Central memory CD4-positive, alpha-beta T cell (primary cell): ENCODE results near the gene IGF2.
"Not testable (repeated sequence)": the region's sequence is repeated elsewhere in the genome, so short reads cannot be mapped to it uniquely, and the experiment has no call there.

Experiments used
- DNase-seq: peaks from one replicate; pipeline ENCODE4 v3.0.0; 2022
- total RNA-seq, 3 experiments: gene quantifications; one replicate each; lab custom pipeline; 2026; lab: John Stamatoyannopoulos, UW

IGF2 gene, protein sequence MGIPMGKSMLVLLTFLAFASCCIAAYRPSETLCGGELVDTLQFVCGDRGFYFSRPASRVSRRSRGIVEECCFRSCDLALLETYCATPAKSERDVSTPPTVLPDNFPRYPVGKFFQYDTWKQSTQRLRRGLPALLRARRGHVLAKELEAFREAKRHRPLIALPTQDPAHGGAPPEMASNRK
- 0 to 1.6 (median 0.19) reads per million in 3 experiments for total RNA-seq

GRCh38 chr11:2139123-2139521, at the start of gene IGF2:
TSS of gene IGF2 (minus strand) at chr11:2139389. CDS start at chr11:2135523, 3,866 bp downstream.
- no peak for DNase-seq

GRCh38 chr11:2188745-2189144, 49.6 kb upstream of the IGF2 start:
- no peak for DNase-seq

DNA sequence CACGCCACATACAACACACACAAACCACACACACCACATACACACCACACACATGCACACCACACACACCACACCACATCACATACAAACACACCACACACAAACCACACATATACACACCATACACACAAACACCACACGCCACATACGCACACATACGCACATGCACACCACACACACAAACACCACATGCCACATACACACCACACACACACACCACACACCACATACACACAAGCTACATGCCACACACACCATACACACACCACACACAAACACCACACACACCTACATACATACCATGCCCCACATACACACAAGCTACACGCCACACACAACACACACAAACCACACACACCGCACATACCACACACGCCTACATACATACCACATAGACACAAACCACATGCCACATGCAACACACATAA, 48.1 kb upstream of the IGF2 start:
- DNase-seq = no peak

DNA sequence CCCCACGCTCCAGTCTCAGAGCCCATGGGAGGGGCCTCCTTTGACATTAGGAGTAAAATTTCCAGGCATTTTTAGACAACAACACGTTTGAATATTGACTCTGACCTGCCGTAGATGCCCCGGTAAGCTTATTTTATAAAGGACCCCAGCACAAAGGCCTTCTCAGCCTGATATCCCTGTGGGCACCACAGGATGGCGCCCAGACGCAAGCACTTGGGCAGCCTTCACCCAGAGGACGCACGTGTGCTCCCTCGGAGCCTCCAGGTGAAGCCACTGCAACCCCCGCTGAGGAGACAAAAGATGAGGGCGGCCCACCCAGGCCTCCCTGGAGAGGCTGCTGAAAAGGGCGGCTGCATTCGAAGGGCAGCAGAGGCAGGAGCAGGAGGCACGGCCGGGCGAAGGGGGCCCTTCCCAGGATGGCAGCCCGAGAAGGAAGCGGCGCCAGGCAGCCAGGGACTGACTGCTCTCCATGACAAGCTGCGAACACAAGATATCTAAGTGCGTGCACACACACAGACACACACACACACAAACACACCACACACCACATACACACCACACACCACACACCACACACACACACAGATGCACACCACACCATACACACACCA, 47.6 kb upstream of the IGF2 start:
- DNase-seq = peak; percentile 25

DNA sequence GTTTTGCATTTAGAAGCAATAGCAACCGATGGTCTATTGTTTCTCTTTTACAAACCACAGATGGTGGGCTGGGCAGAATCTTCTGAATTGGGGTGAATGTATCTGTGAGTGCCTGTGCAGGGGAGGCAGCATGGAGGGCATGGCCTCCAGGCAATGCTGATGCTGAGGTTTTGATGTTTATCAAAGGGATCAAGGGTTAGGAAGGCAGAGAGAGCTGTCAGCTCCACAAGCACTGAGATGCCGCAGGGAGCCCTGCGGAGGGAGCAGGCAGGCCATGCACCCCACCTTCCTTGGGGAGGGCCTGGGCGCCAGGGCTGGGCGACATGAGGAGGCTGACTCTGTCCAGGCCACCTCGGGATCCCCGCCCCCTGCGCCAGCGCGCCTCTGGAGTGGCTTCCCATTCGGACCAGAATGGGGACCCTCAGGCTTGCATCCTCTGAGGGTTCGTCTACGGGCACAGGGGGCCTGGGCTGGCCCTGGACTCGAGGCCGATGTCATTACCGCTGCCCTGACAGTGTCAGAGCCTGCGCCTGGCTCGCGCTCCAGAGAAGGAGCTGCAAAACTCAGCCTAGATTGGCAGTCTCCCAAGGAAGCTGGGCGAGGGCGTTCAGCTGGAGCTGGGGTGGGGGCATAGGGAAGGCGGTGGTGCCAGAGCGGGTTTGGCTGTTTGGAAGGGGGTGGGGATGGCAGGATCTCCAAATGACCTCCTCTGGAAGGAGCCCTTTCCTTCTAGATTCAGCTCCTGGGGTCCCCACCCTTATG, 46.3 kb upstream of the IGF2 start:
- DNase-seq = no peak

DNA sequence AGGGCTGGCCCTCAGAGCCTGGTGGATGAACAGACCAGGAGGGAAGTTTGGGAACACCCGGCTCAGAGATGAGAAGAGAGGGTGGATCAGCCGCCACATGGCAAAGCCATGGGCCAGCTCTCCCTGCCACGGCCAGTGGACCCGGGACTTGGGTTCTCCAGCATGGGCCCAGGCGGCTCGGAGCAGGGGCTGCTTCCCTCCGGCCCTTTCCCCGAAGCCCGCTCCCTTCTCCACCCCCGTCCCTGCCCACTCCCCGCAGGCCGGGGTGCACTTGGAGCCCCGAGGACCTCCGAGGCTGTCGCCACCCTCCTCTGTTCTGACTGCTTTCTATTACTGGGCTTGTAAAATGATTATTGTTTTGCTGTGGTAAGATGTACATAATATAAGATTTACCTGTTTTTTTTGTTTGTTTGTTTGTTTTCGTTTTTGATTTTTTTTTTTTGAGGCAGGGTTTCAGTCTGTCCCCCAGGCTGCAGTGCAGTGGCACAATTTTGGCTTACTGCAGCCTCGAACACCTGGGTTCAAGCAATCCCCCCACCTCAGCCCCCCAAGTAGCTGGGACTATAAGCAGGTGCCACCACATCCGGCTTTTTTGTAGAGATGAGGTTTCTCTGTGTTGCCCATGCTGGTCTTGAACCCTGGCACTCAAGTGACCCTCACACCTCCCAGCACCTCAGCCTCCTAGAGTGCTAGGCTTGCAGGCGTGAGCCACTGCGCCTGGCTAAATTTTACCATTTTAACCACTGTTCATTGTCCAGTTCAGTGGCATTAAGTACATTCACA, 43.7 kb upstream of the IGF2 start:
- no peak for DNase-seq

GRCh38 chr11:2182075-2182474, 42.9 kb upstream of the IGF2 start:
- DNase-seq = no peak

- DNase-seq = no peak
These were observed 41.7 kb upstream of the IGF2 start for GRCh38 chr11:2180789-2181370.

DNA sequence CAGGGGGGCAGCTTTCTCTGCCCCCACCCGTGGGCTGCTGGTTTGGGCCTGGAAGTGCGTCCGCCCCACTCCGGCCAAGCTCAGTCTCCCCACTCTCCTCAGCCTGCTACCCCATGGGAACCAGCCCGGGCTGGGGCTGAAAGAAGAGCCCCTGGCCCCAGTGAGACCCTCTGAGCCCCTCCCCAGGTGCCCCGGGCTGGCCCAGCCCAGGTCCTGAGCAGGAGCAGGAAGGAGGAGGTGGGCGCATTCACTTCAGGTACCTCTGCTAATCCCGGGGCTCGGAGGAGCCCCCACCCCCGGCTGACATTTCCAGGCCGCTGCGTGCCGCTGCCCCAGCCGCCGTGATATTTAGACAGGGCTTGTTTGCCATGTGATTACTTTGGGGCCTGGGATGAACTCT, 41.2 kb upstream of the IGF2 start:
- DNase-seq = no peak

DNA sequence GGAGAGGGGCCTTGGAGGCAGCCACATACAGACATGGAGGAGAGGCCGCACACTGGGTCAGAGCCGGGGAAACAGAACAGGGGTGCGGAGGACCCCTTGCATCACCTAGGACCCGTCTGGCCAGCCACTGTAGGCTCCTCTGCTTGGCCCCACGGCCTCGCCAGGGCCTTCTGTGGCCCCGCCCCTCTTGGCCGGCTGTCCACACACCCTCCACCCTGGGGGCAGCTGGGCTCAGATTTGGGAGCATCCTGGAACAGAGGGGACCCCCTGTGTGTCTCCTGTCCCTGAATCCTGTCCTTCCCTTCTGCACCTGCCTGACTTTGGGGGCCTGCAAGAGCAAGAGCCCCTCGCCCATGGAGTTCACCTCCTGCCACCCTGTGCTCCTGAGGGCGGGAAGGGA, 40.3 kb upstream of the IGF2 start:
- DNase-seq = no peak

DNA sequence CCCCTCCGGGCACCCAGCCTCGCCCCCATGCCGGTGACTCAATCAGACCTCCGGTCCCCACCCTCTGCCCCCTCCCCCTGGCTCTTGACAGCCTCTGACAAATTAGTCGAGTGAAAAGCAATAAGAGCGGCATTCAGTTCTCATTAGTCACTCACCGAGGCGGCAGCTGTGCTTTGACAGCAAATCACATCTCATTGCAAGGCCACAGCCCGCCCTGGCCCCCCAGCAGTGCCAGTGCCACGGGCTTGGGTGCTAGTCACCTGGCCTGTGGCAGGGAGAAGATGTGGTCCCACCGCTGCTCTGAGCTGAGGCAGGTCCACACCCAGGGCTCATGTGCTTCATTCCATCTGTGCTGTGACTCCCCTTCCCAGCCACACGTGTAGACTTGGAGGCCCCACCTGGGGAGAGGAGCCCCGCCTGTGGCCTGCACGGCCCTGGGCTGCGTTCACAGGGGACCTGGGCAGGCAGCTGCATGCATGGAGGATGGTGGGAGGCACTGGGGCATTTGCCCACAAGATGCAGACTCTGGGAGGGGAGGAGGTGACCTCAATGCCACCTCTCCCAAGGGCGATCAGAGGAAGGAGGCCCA, 39.8 kb upstream of the IGF2 start:
- no peak for DNase-seq

GRCh38 chr11:2178055-2178773, 39.0 kb upstream of the IGF2 start:
- DNase-seq = not testable (repeated sequence)

GRCh38 chr11:2177076-2177475, 37.9 kb upstream of the IGF2 start:
- DNase-seq = no peak

GRCh38 chr11:2176389-2176900, 37.3 kb upstream of the IGF2 start:
- no peak for DNase-seq

GRCh38 chr11:2175659-2176058, 36.5 kb upstream of the IGF2 start:
- no peak for DNase-seq

DNA sequence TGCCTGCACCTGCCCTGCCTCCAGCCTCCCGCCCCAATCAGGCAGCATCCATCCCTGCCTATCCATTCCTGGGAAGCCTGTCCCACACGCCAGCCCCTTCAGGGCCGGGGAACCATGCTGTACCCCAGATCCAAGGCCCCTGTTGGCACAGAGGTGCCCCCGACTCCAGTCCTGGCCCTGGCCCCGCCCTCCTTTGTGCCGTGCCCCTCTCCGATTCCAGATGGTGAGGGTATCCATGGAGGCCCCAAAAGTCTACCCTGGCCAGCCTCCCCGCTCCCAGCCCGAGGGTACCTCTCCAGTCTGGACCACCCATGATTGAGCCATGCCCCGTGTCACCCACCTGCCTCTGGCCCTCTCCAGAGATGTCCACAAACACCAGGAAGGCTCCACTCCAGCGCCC, 35.2 kb upstream of the IGF2 start:
- no peak for DNase-seq

GRCh38 chr11:2173761-2174160, 34.6 kb upstream of the IGF2 start:
- no peak for DNase-seq

- no peak for DNase-seq
These were observed 34.0 kb upstream of the IGF2 start for GRCh38 chr11:2173150-2173693.

DNA sequence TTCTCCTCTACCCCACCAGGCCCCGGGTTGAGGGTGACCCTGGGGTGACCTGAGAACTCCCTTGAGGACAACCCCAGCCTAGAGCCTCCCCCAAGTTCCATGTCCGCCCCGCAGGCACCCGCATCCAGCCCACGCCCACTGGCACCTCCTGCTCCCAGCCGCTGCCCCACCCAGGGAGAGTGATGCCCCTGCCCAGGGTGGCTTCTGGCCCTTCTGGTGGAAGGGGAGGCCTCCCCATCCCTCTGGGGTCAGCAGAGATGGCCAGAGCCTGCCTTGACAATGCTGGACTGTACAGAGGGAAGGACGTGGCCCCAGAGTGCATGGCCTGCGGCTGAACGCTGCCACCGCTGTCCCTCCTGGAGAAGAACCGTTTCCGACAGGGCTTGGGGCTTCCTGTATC, 33.5 kb upstream of the IGF2 start:
- no peak for DNase-seq

DNA sequence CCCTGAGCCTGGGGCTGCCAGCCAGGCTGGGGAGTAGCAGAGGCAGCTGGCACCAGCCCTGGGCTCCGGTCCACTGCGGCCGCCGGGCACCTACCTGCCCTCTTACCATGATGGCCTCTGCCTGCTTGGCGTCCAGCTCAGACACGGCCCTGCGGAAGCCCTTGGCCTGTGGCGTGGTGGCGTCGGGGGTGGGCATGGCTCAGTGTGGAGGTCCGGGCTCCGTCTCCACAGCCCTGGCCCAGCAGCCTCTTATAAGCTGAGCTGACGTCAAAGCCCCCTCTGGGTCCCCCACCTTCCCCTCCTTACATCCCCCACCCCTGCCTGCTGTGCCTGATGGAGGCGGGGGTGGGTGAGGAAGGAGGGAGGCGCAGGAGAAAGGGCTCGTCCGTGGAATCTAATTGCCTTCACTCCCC, 32.4 kb upstream of the IGF2 start, which contains the start of gene TH:
Gene TH (minus strand): TSS at position 225 of the 413 bp plus-strand sequence. CDS start 29 bp downstream, at position 196.
- no peak for DNase-seq
